ENCODE measurements around the gene PDK1.
"Not testable (repeated sequence)": the region's sequence is repeated elsewhere in the genome, so short reads cannot be mapped to it uniquely, and the experiment has no call there.

Gene PDK1

GRCh38 chr2:172555522-172556283, at the start of gene PDK1:
PDK1 (plus strand) TSS chr2:172556090; CDS start chr2:172556151, 61 bp downstream.
- no peak for DNase-seq (ENCODE audit: low read depth)

GRCh38 chr2:172507199-172507598, 48.7 kb upstream of the PDK1 start:
- no peak for DNase-seq (ENCODE audit: low read depth)

- no peak for DNase-seq (ENCODE audit: low read depth)
Measured at GRCh38 chr2:172510088-172510487, 45.8 kb upstream of the PDK1 start.

- no peak for DNase-seq (ENCODE audit: low read depth)
Measured at GRCh38 chr2:172510548-172510947, 45.3 kb upstream of the PDK1 start.

- no peak for DNase-seq (ENCODE audit: low read depth)
Measured at GRCh38 chr2:172512810-172513523, 42.9 kb upstream of the PDK1 start.

GRCh38 chr2:172513524-172513900, 42.4 kb upstream of the PDK1 start:
- DNase-seq (ENCODE audit: low read depth): no peak

- DNase-seq (ENCODE audit: low read depth): no peak
Measured at GRCh38 chr2:172513935-172514586, 41.8 kb upstream of the PDK1 start.

GRCh38 chr2:172516299-172516698, 39.6 kb upstream of the PDK1 start:
- peak; percentile 35 for DNase-seq (ENCODE audit: low read depth)

- no peak for DNase-seq (ENCODE audit: low read depth)
Measured at GRCh38 chr2:172518995-172519394, 36.9 kb upstream of the PDK1 start.

GRCh38 chr2:172525601-172526000, 30.3 kb upstream of the PDK1 start:
- DNase-seq (ENCODE audit: low read depth): no peak

GRCh38 chr2:172531309-172531708, 24.6 kb upstream of the PDK1 start:
- DNase-seq (ENCODE audit: low read depth): no peak

- DNase-seq (ENCODE audit: low read depth): not testable (repeated sequence)
Measured at GRCh38 chr2:172532461-172532860, 23.4 kb upstream of the PDK1 start.

- no peak for DNase-seq (ENCODE audit: low read depth)
Measured at GRCh38 chr2:172533687-172534086, 22.2 kb upstream of the PDK1 start.

GRCh38 chr2:172535119-172535518, 20.8 kb upstream of the PDK1 start:
- no peak for DNase-seq (ENCODE audit: low read depth)

GRCh38 chr2:172537851-172538250, 18.0 kb upstream of the PDK1 start:
- DNase-seq (ENCODE audit: low read depth): not testable (repeated sequence)

GRCh38 chr2:172539767-172540166, 16.1 kb upstream of the PDK1 start:
- DNase-seq (ENCODE audit: low read depth): no peak

GRCh38 chr2:172540421-172540820, 15.5 kb upstream of the PDK1 start:
- DNase-seq (ENCODE audit: low read depth): no peak

GRCh38 chr2:172545408-172546075, 10.3 kb upstream of the PDK1 start:
- DNase-seq (ENCODE audit: low read depth): no peak

GRCh38 chr2:172549131-172549530, 6.8 kb upstream of the PDK1 start:
- no peak for DNase-seq (ENCODE audit: low read depth)

- DNase-seq (ENCODE audit: low read depth): not testable (repeated sequence)
Measured at GRCh38 chr2:172549802-172550201, 6.1 kb upstream of the PDK1 start.

GRCh38 chr2:172550419-172550818, 5.5 kb upstream of the PDK1 start:
- no peak for DNase-seq (ENCODE audit: low read depth)

- no peak for DNase-seq (ENCODE audit: low read depth)
Measured at GRCh38 chr2:172551271-172551670, 4.6 kb upstream of the PDK1 start.

Measured in non-pigmented ciliary epithelial cell (primary cell).